Liver (tissue), 3 donors: Measurements from ENCODE around the gene NAPSA.

Experiments
- SP1 ChIP-seq: IDR thresholded peaks from 2 replicates; pipeline ENCODE4 v1.6.1; 2018; ENCODE audit warnings: antibody characterized with exemption, mild to moderate bottlenecking
- TAF1 ChIP-seq: conservative IDR thresholded peaks from 2 replicates; pipeline ENCODE4 v1.6.1; 2016; ENCODE audit warnings: antibody characterized with exemption, mild to moderate bottlenecking
- TF ChIP-seq, protein P1 (sequence below): fragments of 150-350 bp; IDR thresholded peaks from 2 replicates; pipeline ENCODE4 v1.5.1; 2017; ENCODE audit warnings: improper control_type of control experiment, low read depth, low read length; ENCODE audit not compliant: missing input control
- TF ChIP-seq, protein P2 (sequence below): IDR thresholded peaks from 2 replicates; pipeline ENCODE4 v1.6.1; 2016; ENCODE audit warnings: antibody characterized with exemption
- donor health status: healthy.
- donor health status: healthy.

DNA sequence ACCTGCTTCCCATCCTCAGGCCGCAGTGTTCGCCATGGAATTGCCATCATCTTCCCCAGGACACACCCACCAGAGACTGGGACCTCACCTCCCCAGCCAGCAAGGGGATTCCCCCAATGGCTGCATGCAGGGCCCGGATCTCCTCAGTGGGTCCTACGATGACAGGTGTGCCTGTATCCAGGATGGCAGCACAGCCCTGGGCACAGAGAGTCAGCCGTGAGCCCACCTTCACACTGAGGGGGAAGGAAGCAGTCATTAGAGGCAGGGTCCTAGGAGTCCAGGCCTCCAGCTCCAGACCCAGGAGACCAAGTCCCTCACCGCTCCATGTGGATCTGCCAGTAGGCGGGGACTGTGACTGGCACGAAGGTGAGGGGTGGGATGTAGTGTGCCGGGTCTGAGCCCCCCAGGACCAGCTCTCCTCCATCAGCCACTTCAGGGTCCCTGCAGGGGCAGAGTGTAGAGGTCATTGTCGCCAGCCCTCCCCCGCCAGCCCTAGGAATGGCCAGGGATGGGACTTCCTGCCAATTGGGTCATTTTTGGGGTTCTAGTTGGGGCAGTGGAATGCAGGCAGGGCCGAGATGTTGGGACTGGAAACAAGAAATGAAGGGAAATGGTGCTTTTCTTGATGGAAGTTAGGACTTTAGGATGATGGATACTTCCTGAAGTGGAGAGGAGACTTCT is 30.6 kb downstream of the NAPSA start:
- TF ChIP-seq, protein P1, sequence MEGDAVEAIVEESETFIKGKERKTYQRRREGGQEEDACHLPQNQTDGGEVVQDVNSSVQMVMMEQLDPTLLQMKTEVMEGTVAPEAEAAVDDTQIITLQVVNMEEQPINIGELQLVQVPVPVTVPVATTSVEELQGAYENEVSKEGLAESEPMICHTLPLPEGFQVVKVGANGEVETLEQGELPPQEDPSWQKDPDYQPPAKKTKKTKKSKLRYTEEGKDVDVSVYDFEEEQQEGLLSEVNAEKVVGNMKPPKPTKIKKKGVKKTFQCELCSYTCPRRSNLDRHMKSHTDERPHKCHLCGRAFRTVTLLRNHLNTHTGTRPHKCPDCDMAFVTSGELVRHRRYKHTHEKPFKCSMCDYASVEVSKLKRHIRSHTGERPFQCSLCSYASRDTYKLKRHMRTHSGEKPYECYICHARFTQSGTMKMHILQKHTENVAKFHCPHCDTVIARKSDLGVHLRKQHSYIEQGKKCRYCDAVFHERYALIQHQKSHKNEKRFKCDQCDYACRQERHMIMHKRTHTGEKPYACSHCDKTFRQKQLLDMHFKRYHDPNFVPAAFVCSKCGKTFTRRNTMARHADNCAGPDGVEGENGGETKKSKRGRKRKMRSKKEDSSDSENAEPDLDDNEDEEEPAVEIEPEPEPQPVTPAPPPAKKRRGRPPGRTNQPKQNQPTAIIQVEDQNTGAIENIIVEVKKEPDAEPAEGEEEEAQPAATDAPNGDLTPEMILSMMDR, result no peak
- TF ChIP-seq TAF1 (no peak), SP1 (no peak)
- TF ChIP-seq, protein P2, sequence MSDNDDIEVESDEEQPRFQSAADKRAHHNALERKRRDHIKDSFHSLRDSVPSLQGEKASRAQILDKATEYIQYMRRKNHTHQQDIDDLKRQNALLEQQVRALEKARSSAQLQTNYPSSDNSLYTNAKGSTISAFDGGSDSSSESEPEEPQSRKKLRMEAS, result no peak
